Prostate gland (tissue), 2 donors: ENCODE data around the gene PTPN18.

ENCODE experiments used
- POLR2A ChIP-seq: fragments of 450-650 bp; IDR thresholded peaks from one replicate; pipeline ENCODE4 v1.6.1; 2016; ENCODE audit warnings: antibody characterized with exemption, mild to moderate bottlenecking
- TF ChIP-seq, protein P1 (sequence below), 4 experiments: fragments of 200-600 bp in 2 of 4; fragments of 450-650 bp in 2 of 4; sonication (generic) in 2 of 4; IDR thresholded peaks; 1 replicate in 3 of 4; 2 replicates in 1 of 4; pipeline ENCODE4 v1.5.1; 2016 to 2019; ENCODE audit warnings: antibody characterized with exemption in 4 of 4, mild to moderate bottlenecking in 2 of 4, moderate library complexity in 2 of 4

DNA sequence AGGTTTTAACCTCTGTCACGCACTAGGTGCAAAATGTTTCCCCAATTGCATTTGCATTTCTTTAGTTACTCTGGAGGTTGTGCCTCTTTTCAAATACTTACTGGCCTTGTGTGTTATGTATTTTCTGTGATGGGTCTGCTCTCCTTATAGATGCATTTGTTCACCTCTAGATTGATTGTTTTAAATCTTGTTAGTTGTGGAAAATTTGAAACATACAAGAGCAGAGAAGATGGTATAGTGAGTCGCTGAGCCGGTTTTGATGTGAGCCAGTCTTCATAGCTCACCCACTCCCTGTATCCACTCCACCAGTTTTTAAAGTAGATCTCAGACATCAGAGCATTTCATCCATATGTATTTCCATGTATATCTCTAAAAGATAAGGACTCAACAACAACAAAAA, 6.7 kb upstream of the PTPN18 start:
- TF ChIP-seq POLR2A, result no peak
- TF ChIP-seq, protein P1, sequence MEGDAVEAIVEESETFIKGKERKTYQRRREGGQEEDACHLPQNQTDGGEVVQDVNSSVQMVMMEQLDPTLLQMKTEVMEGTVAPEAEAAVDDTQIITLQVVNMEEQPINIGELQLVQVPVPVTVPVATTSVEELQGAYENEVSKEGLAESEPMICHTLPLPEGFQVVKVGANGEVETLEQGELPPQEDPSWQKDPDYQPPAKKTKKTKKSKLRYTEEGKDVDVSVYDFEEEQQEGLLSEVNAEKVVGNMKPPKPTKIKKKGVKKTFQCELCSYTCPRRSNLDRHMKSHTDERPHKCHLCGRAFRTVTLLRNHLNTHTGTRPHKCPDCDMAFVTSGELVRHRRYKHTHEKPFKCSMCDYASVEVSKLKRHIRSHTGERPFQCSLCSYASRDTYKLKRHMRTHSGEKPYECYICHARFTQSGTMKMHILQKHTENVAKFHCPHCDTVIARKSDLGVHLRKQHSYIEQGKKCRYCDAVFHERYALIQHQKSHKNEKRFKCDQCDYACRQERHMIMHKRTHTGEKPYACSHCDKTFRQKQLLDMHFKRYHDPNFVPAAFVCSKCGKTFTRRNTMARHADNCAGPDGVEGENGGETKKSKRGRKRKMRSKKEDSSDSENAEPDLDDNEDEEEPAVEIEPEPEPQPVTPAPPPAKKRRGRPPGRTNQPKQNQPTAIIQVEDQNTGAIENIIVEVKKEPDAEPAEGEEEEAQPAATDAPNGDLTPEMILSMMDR (IDR thresholded peaks at IDR 0.05), result no peak
